HEK293T (cell line): ENCODE results near the gene L1CAM.

Experiments
- CTCF ChIA-PET: fragments of 350-600 bp; formaldehyde crosslinking; extraction: SDS; loops from one replicate; lab custom pipeline; 2021; ENCODE audit warnings: antibody characterized with exemption, inconsistent platforms; lab: Yijun Ruan, JAX
- POLR2A ChIA-PET: fragments of 350-600 bp; formaldehyde crosslinking; extraction: SDS; loops from one replicate; lab custom pipeline; 2020; ENCODE audit warnings: antibody characterized with exemption, inconsistent platforms; lab: Yijun Ruan, JAX
- DNase-seq: peaks from one replicate; pipeline ENCODE4 v3.0.0; 2012; ENCODE audit warnings: mixed read lengths; ENCODE audit errors: extremely low spot score
- ARNT ChIP-seq: fragments of 450-650 bp; IDR thresholded peaks from 2 replicates; pipeline ENCODE4 v1.6.1; 2017; ENCODE audit warnings: mild to moderate bottlenecking
- BHLHE40 ChIP-seq: fragments of 450-650 bp; IDR thresholded peaks from 2 replicates; pipeline ENCODE4 v1.6.1; 2016; ENCODE audit warnings: mild to moderate bottlenecking, moderate library complexity, borderline replicate concordance
- CTBP1 ChIP-seq: fragments of 450-650 bp; IDR thresholded peaks from 2 replicates; pipeline ENCODE4 v1.6.1; 2016; ENCODE audit warnings: borderline replicate concordance
- ELF4 ChIP-seq: fragments of 450-650 bp; IDR thresholded peaks from 2 replicates; pipeline ENCODE4 v1.6.1; 2017; ENCODE audit warnings: antibody characterized with exemption
- FOXA1 ChIP-seq: fragments of 450-650 bp; IDR thresholded peaks from 2 replicates; pipeline ENCODE4 v1.6.1; 2016; ENCODE audit warnings: mild to moderate bottlenecking
- FOXK2 ChIP-seq: fragments of 450-650 bp; IDR thresholded peaks from 2 replicates; pipeline ENCODE4 v1.6.1; 2016; ENCODE audit warnings: mild to moderate bottlenecking
- FOXM1 ChIP-seq: fragments of 450-650 bp; IDR thresholded peaks from 2 replicates; pipeline ENCODE4 v1.6.1; 2017; ENCODE audit warnings: mild to moderate bottlenecking, borderline replicate concordance
- HDGF ChIP-seq: fragments of 450-650 bp; IDR thresholded peaks from 2 replicates; pipeline ENCODE4 v1.6.1; 2017; ENCODE audit warnings: antibody characterized with exemption, borderline replicate concordance
- L3MBTL2 ChIP-seq: fragments of 450-650 bp; conservative IDR thresholded peaks from 2 replicates; pipeline ENCODE4 v1.6.1; 2016; ENCODE audit warnings: mild to moderate bottlenecking
- LEF1 ChIP-seq: fragments of 450-650 bp; IDR thresholded peaks from 2 replicates; pipeline ENCODE4 v1.6.1; 2017; ENCODE audit warnings: mild to moderate bottlenecking, borderline replicate concordance
- NFRKB ChIP-seq: fragments of 450-650 bp; IDR thresholded peaks from 2 replicates; pipeline ENCODE4 v1.6.1; 2016; ENCODE audit warnings: mild to moderate bottlenecking, moderate library complexity
- PKNOX1 ChIP-seq: fragments of 450-650 bp; IDR thresholded peaks from 2 replicates; pipeline ENCODE4 v1.6.1; 2016
- SP1 ChIP-seq: fragments of 450-650 bp; IDR thresholded peaks from 2 replicates; pipeline ENCODE4 v1.6.1; 2017
- SUZ12 ChIP-seq: fragments of 450-650 bp; IDR thresholded peaks from 2 replicates; pipeline ENCODE4 v1.6.1; 2016; ENCODE audit warnings: mild to moderate bottlenecking
- TARDBP ChIP-seq: fragments of 450-650 bp; IDR thresholded peaks from 2 replicates; pipeline ENCODE4 v1.6.1; 2016
- ZNF384 ChIP-seq: fragments of 450-650 bp; IDR thresholded peaks from 2 replicates; pipeline ENCODE4 v1.6.1; 2016

Gene L1CAM

GRCh38 chrX:153814591-153815315 lies 71.2 kb downstream of the L1CAM start:
- ChIA-PET POLR2A (no interaction called here), CTCF (no interaction called here)
- no peak for DNase-seq
- TF ChIP-seq FOXK2 (no peak), BHLHE40 (no peak), NFRKB (no peak), FOXA1 (no peak), SUZ12 (no peak), ARNT (no peak), L3MBTL2 (no peak), TARDBP (no peak), LEF1 (no peak), ZNF384 (no peak), FOXM1 (no peak), SP1 (no peak), HDGF (no peak), PKNOX1 (no peak), CTBP1 (no peak), ELF4 (no peak)

- TF ChIP-seq L3MBTL2, result no peak
- no peak for TF ChIP-seq ELF4
- no peak for TF ChIP-seq CTBP1
- TF ChIP-seq BHLHE40, result no peak
- no peak for TF ChIP-seq TARDBP
- no peak for TF ChIP-seq ZNF384
- no peak for TF ChIP-seq SUZ12
- TF ChIP-seq ARNT, result no peak
- no peak for TF ChIP-seq FOXK2
- no peak for TF ChIP-seq NFRKB
- TF ChIP-seq HDGF, result no peak
- no peak for TF ChIP-seq SP1
- no peak for TF ChIP-seq LEF1
- TF ChIP-seq PKNOX1, result no peak
- CTCF ChIA-PET, result no interaction called here
- POLR2A ChIA-PET, result no interaction called here
- DNase-seq, result no peak
Measured at GRCh38 chrX:153813161-153813560, 72.8 kb downstream of the L1CAM start.

GRCh38 chrX:153812220-153812619 lies 73.8 kb downstream of the L1CAM start:
- CTCF ChIA-PET, result interaction anchor here (0.6 kb wide), 1 partner anchor 204 kb away, joined by 3 read pairs; no protein-coding TSS in a partner anchor
- no peak for DNase-seq
- POLR2A ChIA-PET, result no interaction called here
- TF ChIP-seq ELF4, result no peak
- TF ChIP-seq FOXM1, result no peak
- TF ChIP-seq ZNF384, result no peak
- TF ChIP-seq TARDBP, result no peak
- TF ChIP-seq ARNT, result no peak
- TF ChIP-seq PKNOX1, result no peak
